ENCODE results near the gene DLGAP1. TPM values are rescaled to one million over a fixed set of nuclear protein-coding genes. Genes with fewer than 3 reads are reported as not detected.

DLGAP1 gene
- total RNA-seq, 1 experiment from 2014 or later, result 0.39 TPM

DNA sequence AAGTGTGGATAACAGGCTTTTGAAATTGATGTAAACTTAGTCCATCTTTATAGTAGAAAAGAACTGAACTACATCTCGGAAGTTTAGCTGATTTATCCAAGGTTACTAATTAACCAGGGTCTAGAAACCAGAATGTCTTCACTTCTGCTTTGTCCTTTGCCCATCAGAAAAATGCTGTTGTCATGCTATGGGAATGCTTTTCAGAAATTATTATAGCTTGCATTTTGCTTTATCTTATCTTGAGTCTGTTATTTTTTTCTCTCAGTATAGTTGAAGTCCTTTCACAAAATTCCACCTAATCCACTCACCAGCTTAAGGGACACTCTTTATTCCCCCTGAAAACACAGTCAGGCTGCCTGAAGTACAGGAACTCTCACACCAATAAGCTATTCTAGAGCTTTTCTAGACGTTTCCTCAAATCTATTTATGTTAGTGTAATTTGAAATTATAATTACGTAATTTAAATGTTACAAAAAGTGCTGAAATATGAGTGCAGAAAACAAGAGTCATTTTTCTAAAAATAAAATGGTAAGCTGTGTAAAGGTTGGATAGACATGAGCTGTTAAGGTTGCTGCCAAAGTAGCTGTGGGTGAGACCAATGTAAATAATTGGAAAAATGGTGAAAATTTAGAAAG is 548.9 kb downstream of the DLGAP1 start:
- no peak overlapping the region for H3K9ac ChIP-seq (ENCODE audit: low read length)
- H3K36me3 ChIP-seq (ENCODE audit: control insufficient read depth in 1 of 2, insufficient read depth in 2 of 2, low read length in 2 of 2), result no peaks in the 10 kb centered on the region
- H3K4me1 ChIP-seq (ENCODE audit: control insufficient read depth in 1 of 2, insufficient read depth in 2 of 2, low read length in 2 of 2), result no peaks in the 10 kb centered on the region
- no peak overlapping the region for H3K27ac ChIP-seq (ENCODE audit: low read depth, low read length)
- ChIA-PET POLR2A (no interaction called here), RAD21 (ENCODE audit: low non-redundant PET in 1 of 2, low total read pairs in 2 of 2, uncharacterized antibody in 2 of 2, unreplicated experiment in 2 of 2) (no interaction called here), CTCF (no interaction called here)
- H3K27me3 ChIP-seq (ENCODE audit: insufficient read depth, low read length), result peaks cover 8% of the 10 kb centered on the region; the same call in 1 of the 2 replicates
- H3K9me2 ChIP-seq (ENCODE audit: insufficient read depth), result no peaks in the 10 kb centered on the region
- BruUV-seq (replicated peaks), result no TSS peak
- no peak overlapping the region for H2AFZ ChIP-seq (ENCODE audit: low read depth, low read length, poor library complexity, severe bottlenecking)
- H3K4me2 ChIP-seq (ENCODE audit: low read length), result no peak overlapping the region
- no peak for TF ChIP-seq JUND (IDR thresholded peaks at IDR 0.05)
- no peak for TF ChIP-seq EZH2 (IDR thresholded peaks at IDR 0.05)
- no peak for TF ChIP-seq EGR1 (IDR thresholded peaks at IDR 0.05; ENCODE audit: low read depth)
- no peak for TF ChIP-seq CEBPB (IDR thresholded peaks at IDR 0.05; ENCODE audit: low read depth)
- no peak for TF ChIP-seq ZNF274 (IDR thresholded peaks at IDR 0.05; ENCODE audit: low read depth, low read length)
- TF ChIP-seq ZFX (IDR thresholded peaks at IDR 0.05), result no peak
- no peak for TF ChIP-seq CBX3 (IDR thresholded peaks at IDR 0.05; ENCODE audit: low read depth)
- TF ChIP-seq SP1 (IDR thresholded peaks at IDR 0.05; ENCODE audit: low read depth), result no peak
- TF ChIP-seq EZH2phosphoT487 (IDR thresholded peaks at IDR 0.05; ENCODE audit: borderline replicate concordance), result no peak
- no peak for TF ChIP-seq POLR2A (IDR thresholded peaks at IDR 0.05; ENCODE audit: borderline replicate concordance, extremely low read depth, insufficient read depth, insufficient read length)
- TF ChIP-seq, protein P1, sequence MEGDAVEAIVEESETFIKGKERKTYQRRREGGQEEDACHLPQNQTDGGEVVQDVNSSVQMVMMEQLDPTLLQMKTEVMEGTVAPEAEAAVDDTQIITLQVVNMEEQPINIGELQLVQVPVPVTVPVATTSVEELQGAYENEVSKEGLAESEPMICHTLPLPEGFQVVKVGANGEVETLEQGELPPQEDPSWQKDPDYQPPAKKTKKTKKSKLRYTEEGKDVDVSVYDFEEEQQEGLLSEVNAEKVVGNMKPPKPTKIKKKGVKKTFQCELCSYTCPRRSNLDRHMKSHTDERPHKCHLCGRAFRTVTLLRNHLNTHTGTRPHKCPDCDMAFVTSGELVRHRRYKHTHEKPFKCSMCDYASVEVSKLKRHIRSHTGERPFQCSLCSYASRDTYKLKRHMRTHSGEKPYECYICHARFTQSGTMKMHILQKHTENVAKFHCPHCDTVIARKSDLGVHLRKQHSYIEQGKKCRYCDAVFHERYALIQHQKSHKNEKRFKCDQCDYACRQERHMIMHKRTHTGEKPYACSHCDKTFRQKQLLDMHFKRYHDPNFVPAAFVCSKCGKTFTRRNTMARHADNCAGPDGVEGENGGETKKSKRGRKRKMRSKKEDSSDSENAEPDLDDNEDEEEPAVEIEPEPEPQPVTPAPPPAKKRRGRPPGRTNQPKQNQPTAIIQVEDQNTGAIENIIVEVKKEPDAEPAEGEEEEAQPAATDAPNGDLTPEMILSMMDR (IDR thresholded peaks at IDR 0.05 in 2 of 3, conservative IDR thresholded peaks at IDR 0.05 in 1 of 3; ENCODE audit: borderline replicate concordance in 1 of 3, insufficient read depth in 1 of 3, low read depth in 2 of 3, low read length in 2 of 3), result no peak
- TF ChIP-seq, protein P2, sequence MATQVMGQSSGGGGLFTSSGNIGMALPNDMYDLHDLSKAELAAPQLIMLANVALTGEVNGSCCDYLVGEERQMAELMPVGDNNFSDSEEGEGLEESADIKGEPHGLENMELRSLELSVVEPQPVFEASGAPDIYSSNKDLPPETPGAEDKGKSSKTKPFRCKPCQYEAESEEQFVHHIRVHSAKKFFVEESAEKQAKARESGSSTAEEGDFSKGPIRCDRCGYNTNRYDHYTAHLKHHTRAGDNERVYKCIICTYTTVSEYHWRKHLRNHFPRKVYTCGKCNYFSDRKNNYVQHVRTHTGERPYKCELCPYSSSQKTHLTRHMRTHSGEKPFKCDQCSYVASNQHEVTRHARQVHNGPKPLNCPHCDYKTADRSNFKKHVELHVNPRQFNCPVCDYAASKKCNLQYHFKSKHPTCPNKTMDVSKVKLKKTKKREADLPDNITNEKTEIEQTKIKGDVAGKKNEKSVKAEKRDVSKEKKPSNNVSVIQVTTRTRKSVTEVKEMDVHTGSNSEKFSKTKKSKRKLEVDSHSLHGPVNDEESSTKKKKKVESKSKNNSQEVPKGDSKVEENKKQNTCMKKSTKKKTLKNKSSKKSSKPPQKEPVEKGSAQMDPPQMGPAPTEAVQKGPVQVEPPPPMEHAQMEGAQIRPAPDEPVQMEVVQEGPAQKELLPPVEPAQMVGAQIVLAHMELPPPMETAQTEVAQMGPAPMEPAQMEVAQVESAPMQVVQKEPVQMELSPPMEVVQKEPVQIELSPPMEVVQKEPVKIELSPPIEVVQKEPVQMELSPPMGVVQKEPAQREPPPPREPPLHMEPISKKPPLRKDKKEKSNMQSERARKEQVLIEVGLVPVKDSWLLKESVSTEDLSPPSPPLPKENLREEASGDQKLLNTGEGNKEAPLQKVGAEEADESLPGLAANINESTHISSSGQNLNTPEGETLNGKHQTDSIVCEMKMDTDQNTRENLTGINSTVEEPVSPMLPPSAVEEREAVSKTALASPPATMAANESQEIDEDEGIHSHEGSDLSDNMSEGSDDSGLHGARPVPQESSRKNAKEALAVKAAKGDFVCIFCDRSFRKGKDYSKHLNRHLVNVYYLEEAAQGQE (IDR thresholded peaks at IDR 0.05; ENCODE audit: low read depth), result no peak
- TF ChIP-seq SRF (IDR thresholded peaks at IDR 0.05; ENCODE audit: low read depth), result no peak
- no peak for TF ChIP-seq SIN3A (IDR thresholded peaks at IDR 0.05; ENCODE audit: low read depth)
- TF ChIP-seq FOSL1 (IDR thresholded peaks at IDR 0.05; ENCODE audit: low read depth), result no peak
- TF ChIP-seq RAD21 (IDR thresholded peaks at IDR 0.05; ENCODE audit: low read depth), result no peak
- TF ChIP-seq, protein P3, sequence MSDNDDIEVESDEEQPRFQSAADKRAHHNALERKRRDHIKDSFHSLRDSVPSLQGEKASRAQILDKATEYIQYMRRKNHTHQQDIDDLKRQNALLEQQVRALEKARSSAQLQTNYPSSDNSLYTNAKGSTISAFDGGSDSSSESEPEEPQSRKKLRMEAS (IDR thresholded peaks at IDR 0.05), result no peak
- no peak for TF ChIP-seq POLR2AphosphoS5 (IDR thresholded peaks at IDR 0.05; ENCODE audit: low read depth, low read length)
- TF ChIP-seq, protein P4, sequence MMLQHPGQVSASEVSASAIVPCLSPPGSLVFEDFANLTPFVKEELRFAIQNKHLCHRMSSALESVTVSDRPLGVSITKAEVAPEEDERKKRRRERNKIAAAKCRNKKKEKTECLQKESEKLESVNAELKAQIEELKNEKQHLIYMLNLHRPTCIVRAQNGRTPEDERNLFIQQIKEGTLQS (IDR thresholded peaks at IDR 0.05), result no peak
- no peak overlapping the region for H3K4me3 ChIP-seq (replicated peaks in 1 of 2; ENCODE audit: low read depth in 1 of 2, low read length in 2 of 2)
- intact Hi-C loops (cut with micrococcal nuclease), result no loop called here
- ATAC-seq (no peak), DNase-seq (ENCODE audit: low read depth, low spot score) (no peak)
- H4K20me1 ChIP-seq (ENCODE audit: insufficient read depth), result no peaks in the 10 kb centered on the region
- no peaks in the 10 kb centered on the region for H3K9me3 ChIP-seq (ENCODE audit: control insufficient read depth in 1 of 2, insufficient read depth in 1 of 2, low read depth in 1 of 2, low read length in 2 of 2)
- no peaks in the 10 kb centered on the region for H3K79me2 ChIP-seq (ENCODE audit: insufficient read depth, low read length)

All from HCT116 (cell line).